HFFc6 (cell line): ENCODE measurements around the gene TSPAN15. TPM values are rescaled to one million over a fixed set of nuclear protein-coding genes. Genes with fewer than 3 reads are reported as not detected.

ENCODE experiments used
- DNase-seq: peaks from one replicate; pipeline ENCODE4 v3.0.0-alpha.2; 2018
- H3K27ac Mint-ChIP-seq: 2 replicates; pipeline ENCODE4 v1.8.0; 2020; ENCODE audit warnings: mild to moderate bottlenecking, mixed read lengths
- H3K27me3 Mint-ChIP-seq: 2 replicates; pipeline ENCODE4 v1.8.0; 2021; ENCODE audit warnings: mild to moderate bottlenecking, moderate library complexity, mixed read lengths; ENCODE audit not compliant: insufficient read depth
- H3K36me3 Mint-ChIP-seq: 2 replicates; pipeline ENCODE4 v1.8.0; 2021; ENCODE audit warnings: low read depth, mixed read lengths
- H3K4me1 Mint-ChIP-seq: 2 replicates; pipeline ENCODE4 v1.8.0; 2020; ENCODE audit warnings: low read depth, mixed read lengths
- H3K4me3 Mint-ChIP-seq: 2 replicates; pipeline ENCODE4 v1.8.0; 2020; ENCODE audit warnings: mild to moderate bottlenecking, moderate library complexity, mixed read lengths
- H3K9me3 Mint-ChIP-seq: 2 replicates; pipeline ENCODE4 v1.8.0; 2020; ENCODE audit warnings: mild to moderate bottlenecking, mixed read lengths
- long read RNA-seq: library from polyadenylated mRNA; unstranded; transcript quantifications from one replicate; pipeline ENCODE4 v2.0.0, GENCODE V29; 2019
- total RNA-seq, 6 experiments: library from RNA; stranded (reverse); fragmentation: NEBNext Ultra II Directional; extraction: Animal tissue kit (Norgen Biotek cat#: 25700); gene quantifications; 2 replicates in 1 of 6; 3 replicates in 5 of 6; pipeline ENCODE4 v1.2.3, GENCODE V29; 2021
- TF ChIP-seq, protein P1 (sequence below): fragments of 200-600 bp; sonication (generic); IDR thresholded peaks from 2 replicates; pipeline ENCODE4 v1.5.0; 2021; ENCODE audit warnings: antibody characterized with exemption, mild to moderate bottlenecking

The TSPAN15 gene
- 1 to 10 TPM; 1.8 to 4.0 (median 2.1) TPM for total RNA-seq
- long read RNA-seq, transcript TSPAN15-201 (8 exons, 1,698 nt), result major isoform, 5 of 6 reads
- long read RNA-seq, partial matches to known transcripts, result 1 of 6 reads
- long read RNA-seq, other reads (novel, unspliced or antisense), result 0 of 6 reads

GRCh38 chr10:69451209-69451783, at the start of gene TSPAN15:
TSS of gene TSPAN15 (plus strand) at chr10:69451465. CDS start at chr10:69451595, 130 bp downstream.
- peaks cover 59% of the 10 kb centered on the region for H3K4me1 Mint-ChIP-seq
- peaks cover 6% of the 10 kb centered on the region for H3K27me3 Mint-ChIP-seq

GRCh38 chr10:69402386-69402785, 48.9 kb upstream of the TSPAN15 start:
- peaks cover 42% of the 10 kb centered on the region for H3K36me3 Mint-ChIP-seq
- H3K27me3 Mint-ChIP-seq, result peaks cover 12% of the 10 kb centered on the region
- no peak for DNase-seq
- H3K4me1 Mint-ChIP-seq, result peaks cover 32% of the 10 kb centered on the region
- H3K4me3 Mint-ChIP-seq, result no peak overlapping the region
- no peaks in the 10 kb centered on the region for H3K9me3 Mint-ChIP-seq
- H3K27ac Mint-ChIP-seq, result 0 out of 2 replicates have a peak overlapping the region, but pooled peaks have one; percentile 82
- TF ChIP-seq, protein P1, sequence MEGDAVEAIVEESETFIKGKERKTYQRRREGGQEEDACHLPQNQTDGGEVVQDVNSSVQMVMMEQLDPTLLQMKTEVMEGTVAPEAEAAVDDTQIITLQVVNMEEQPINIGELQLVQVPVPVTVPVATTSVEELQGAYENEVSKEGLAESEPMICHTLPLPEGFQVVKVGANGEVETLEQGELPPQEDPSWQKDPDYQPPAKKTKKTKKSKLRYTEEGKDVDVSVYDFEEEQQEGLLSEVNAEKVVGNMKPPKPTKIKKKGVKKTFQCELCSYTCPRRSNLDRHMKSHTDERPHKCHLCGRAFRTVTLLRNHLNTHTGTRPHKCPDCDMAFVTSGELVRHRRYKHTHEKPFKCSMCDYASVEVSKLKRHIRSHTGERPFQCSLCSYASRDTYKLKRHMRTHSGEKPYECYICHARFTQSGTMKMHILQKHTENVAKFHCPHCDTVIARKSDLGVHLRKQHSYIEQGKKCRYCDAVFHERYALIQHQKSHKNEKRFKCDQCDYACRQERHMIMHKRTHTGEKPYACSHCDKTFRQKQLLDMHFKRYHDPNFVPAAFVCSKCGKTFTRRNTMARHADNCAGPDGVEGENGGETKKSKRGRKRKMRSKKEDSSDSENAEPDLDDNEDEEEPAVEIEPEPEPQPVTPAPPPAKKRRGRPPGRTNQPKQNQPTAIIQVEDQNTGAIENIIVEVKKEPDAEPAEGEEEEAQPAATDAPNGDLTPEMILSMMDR, result no peak

More at GRCh38 chr10:69451209-69451783, at the start of gene TSPAN15:
- H3K9me3 Mint-ChIP-seq, result no peaks in the 10 kb centered on the region
- no peak within 1 kb of the TSS for H3K27ac Mint-ChIP-seq
- peak; percentile 53 for DNase-seq
- no peaks in the 10 kb centered on the region for H3K36me3 Mint-ChIP-seq
- TF ChIP-seq, protein P1, result no peak
- H3K4me3 Mint-ChIP-seq, result peak within 1 kb of the TSS; percentile 88

GRCh38 chr10:69403066-69403465, 48.2 kb upstream of the TSPAN15 start:
- DNase-seq, result no peak
- TF ChIP-seq, protein P1, result no peak
- peak overlapping the region; percentile 82 for H3K27ac Mint-ChIP-seq
- no peaks in the 10 kb centered on the region for H3K9me3 Mint-ChIP-seq
- no peak overlapping the region for H3K4me3 Mint-ChIP-seq
- H3K4me1 Mint-ChIP-seq, result peaks cover 36% of the 10 kb centered on the region
- H3K36me3 Mint-ChIP-seq, result peaks cover 42% of the 10 kb centered on the region
- H3K27me3 Mint-ChIP-seq, result peaks cover 12% of the 10 kb centered on the region

- H3K36me3 Mint-ChIP-seq, result peaks cover 40% of the 10 kb centered on the region
- peak overlapping the region; percentile 82 for H3K27ac Mint-ChIP-seq
- DNase-seq, result peak; percentile 72
- H3K27me3 Mint-ChIP-seq, result peaks cover 15% of the 10 kb centered on the region
- H3K4me3 Mint-ChIP-seq, result no peak overlapping the region
- no peaks in the 10 kb centered on the region for H3K9me3 Mint-ChIP-seq
- TF ChIP-seq, protein P1, result no peak
- H3K4me1 Mint-ChIP-seq, result peaks cover 41% of the 10 kb centered on the region
Observed at GRCh38 chr10:69403519-69403918, 47.7 kb upstream of the TSPAN15 start.

DNA sequence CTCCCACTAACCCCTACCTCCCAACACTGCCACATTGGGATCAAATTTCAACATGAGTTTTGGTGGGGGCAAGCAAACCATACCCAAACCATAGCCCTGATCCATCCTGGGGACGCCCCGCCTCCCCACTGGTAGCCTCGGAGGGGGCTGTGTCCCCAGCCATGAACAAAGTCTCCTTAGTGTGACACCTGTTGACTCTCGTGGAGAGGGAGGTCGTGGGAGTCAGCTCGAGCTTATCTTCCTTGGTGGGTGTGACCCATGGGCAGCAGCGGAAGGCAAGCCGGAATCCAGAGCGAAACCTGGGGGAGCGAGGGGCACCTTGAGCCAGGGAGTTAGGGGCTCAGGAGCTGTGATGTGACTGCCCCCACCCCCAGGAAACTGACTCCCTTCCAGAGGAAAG, 46.5 kb upstream of the TSPAN15 start:
- H3K27ac Mint-ChIP-seq, result no peak overlapping the region
- peaks cover 32% of the 10 kb centered on the region for H3K36me3 Mint-ChIP-seq
- no peak overlapping the region for H3K4me3 Mint-ChIP-seq
- no peak for DNase-seq
- peaks cover 50% of the 10 kb centered on the region for H3K4me1 Mint-ChIP-seq
- no peaks in the 10 kb centered on the region for H3K9me3 Mint-ChIP-seq
- peaks cover 13% of the 10 kb centered on the region for H3K27me3 Mint-ChIP-seq
- TF ChIP-seq, protein P1, result no peak
